H1 (cell line): Measurements from ENCODE around the gene PLEKHA1. TPM values are rescaled to one million over a fixed set of nuclear protein-coding genes. Genes with fewer than 3 reads are reported as not detected.

Experiments
- CTCF ChIA-PET: fragments of 300-600 bp; sonication (Branson Sonifier 250); formaldehyde crosslinking; loops from one replicate; lab custom pipeline; 2021; ENCODE audit not compliant: partially characterized antibody; lab: Charles Lee
- POLR2A ChIA-PET: fragments of 300-600 bp; sonication (Branson Sonifier 250); formaldehyde crosslinking; loops from one replicate; lab custom pipeline; 2021; ENCODE audit warnings: inconsistent platforms; ENCODE audit not compliant: partially characterized antibody; lab: Charles Lee
- DNase-seq, 2 experiments: peaks; one replicate each; pipeline versions ENCODE4 v3.0.0 to v3.0.0-alpha.2; 2010 to 2022; ENCODE audit warnings: low spot score in 2 of 2, low read depth in 1 of 2, mixed read lengths in 1 of 2
- FAIRE-seq: peaks from 2 replicates; lab custom pipeline; 2011; peaks lifted over from hg19 to GRCh38; lab: Jason Lieb, UNC
- H2AFZ ChIP-seq: 2 replicates; pipeline ENCODE4 v1.8.1; 2012; ENCODE audit warnings: low read length, inconsistent platforms
- H2AK5ac ChIP-seq: 2 replicates; pipeline ENCODE4 v1.6.1; 2013; ENCODE audit warnings: low read depth, low read length
- H2BK120ac ChIP-seq: replicated peaks from 2 replicates; pipeline ENCODE3; 2013; ENCODE audit warnings: low read depth, low read length, inconsistent platforms
- H2BK12ac ChIP-seq: 2 replicates; pipeline ENCODE4 v1.6.1; 2013; ENCODE audit warnings: low read depth, low read length
- H2BK15ac ChIP-seq: 2 replicates; pipeline ENCODE4 v1.6.1; 2013; ENCODE audit warnings: low read length
- H2BK20ac ChIP-seq: 2 replicates; pipeline ENCODE4 v1.6.1; 2013; ENCODE audit warnings: low read length
- H2BK5ac ChIP-seq: 2 replicates; pipeline ENCODE4 v1.6.1; 2013; ENCODE audit warnings: low read depth, low read length
- H3K14ac ChIP-seq: 2 replicates; pipeline ENCODE4 v1.6.1; 2013; ENCODE audit warnings: inconsistent platforms; ENCODE audit not compliant: insufficient read length
- H3K18ac ChIP-seq: 2 replicates; pipeline ENCODE4 v1.6.1; 2013; ENCODE audit warnings: low read length; ENCODE audit errors: extremely low read depth
- H3K23ac ChIP-seq: 2 replicates; pipeline ENCODE4 v1.6.1; 2013; ENCODE audit warnings: inconsistent platforms; ENCODE audit not compliant: insufficient read length
- H3K23me2 ChIP-seq: 2 replicates; pipeline ENCODE4 v1.6.1; 2013; ENCODE audit warnings: low read depth, low read length
- H3K27ac ChIP-seq: 2 replicates; pipeline ENCODE4 v1.6.1; 2011; ENCODE audit warnings: low read depth, low read length, inconsistent platforms
- H3K27me3 ChIP-seq, 4 experiments: replicated peaks in 1 of 4; 1 replicate in 1 of 4; 2 replicates in 3 of 4; pipeline versions ENCODE4 v1.6.1 to v1.8.1; 2011 to 2013; ENCODE audit warnings: low read length in 3 of 4, mild to moderate bottlenecking in 3 of 4, inconsistent platforms in 2 of 4, mixed read lengths in 2 of 4, moderate library complexity in 1 of 4; ENCODE audit not compliant: control insufficient read depth in 3 of 4, insufficient read depth in 3 of 4; ENCODE audit errors: extremely low read depth in 1 of 4
- H3K36me3 ChIP-seq, 4 experiments: 2 replicates each; pipeline versions ENCODE4 v1.6.1 to v1.8.1; 2011 to 2013; ENCODE audit warnings: mild to moderate bottlenecking in 4 of 4, low read length in 3 of 4, moderate library complexity in 2 of 4, control low read depth in 1 of 4, inconsistent platforms in 1 of 4; ENCODE audit not compliant: insufficient read depth in 4 of 4, control insufficient read depth in 2 of 4
- H3K4ac ChIP-seq: replicated peaks from 2 replicates; pipeline ENCODE3; 2013; ENCODE audit warnings: low read length, low read depth, mixed read lengths, inconsistent platforms; ENCODE audit not compliant: insufficient read length
- H3K4me1 ChIP-seq, 4 experiments: replicated peaks in 1 of 4; 1 replicate in 1 of 4; 2 replicates in 3 of 4; pipeline versions ENCODE4 v1.6.1 to v1.8.1; 2011 to 2013; ENCODE audit warnings: low read length in 3 of 4, inconsistent platforms in 2 of 4, mixed read lengths in 1 of 4; ENCODE audit not compliant: insufficient read depth in 4 of 4, control insufficient read depth in 3 of 4
- H3K4me2 ChIP-seq, 2 experiments: 2 replicates each; pipeline versions ENCODE4 v1.6.1 to v1.8.1; 2011 to 2013; ENCODE audit warnings: low read depth in 2 of 2, low read length in 2 of 2, control low read depth in 1 of 2, inconsistent platforms in 1 of 2, mild to moderate bottlenecking in 1 of 2; ENCODE audit not compliant: insufficient read depth in 1 of 2
- H3K4me3 ChIP-seq, 4 experiments: fragments of 200-600, 300-600 bp in 1 of 4; sonication (generic), shearing (Covaris generic), sonication (Bioruptor Twin) in 1 of 4; 2 replicates each; pipeline versions ENCODE4 v1.5.1 to v1.8.1; 2011 to 2016; ENCODE audit warnings: low read length in 4 of 4, low read depth in 3 of 4, control low read depth in 2 of 4, inconsistent platforms in 2 of 4, mild to moderate bottlenecking in 2 of 4, mixed read lengths in 1 of 4, moderate library complexity in 1 of 4; ENCODE audit not compliant: insufficient read depth in 2 of 4; ENCODE audit errors: extremely low read depth in 1 of 4
- H3K56ac ChIP-seq: replicated peaks from 2 replicates; pipeline ENCODE3; 2013; ENCODE audit warnings: low read depth, mild to moderate bottlenecking, mixed read lengths, low read length, inconsistent platforms; ENCODE audit not compliant: insufficient read length
- H3K79me1 ChIP-seq: 2 replicates; pipeline ENCODE4 v1.6.1; 2013; ENCODE audit warnings: low read depth, low read length, control low read depth
- H3K79me2 ChIP-seq, 2 experiments: 2 replicates each; pipeline versions ENCODE4 v1.6.1 to v1.8.1; 2012 to 2013; ENCODE audit warnings: low read length in 2 of 2, mild to moderate bottlenecking in 2 of 2, inconsistent platforms in 1 of 2; ENCODE audit not compliant: insufficient read depth in 2 of 2, control insufficient read depth in 1 of 2
- H3K9ac ChIP-seq, 4 experiments: replicated peaks in 1 of 4; 1 replicate in 1 of 4; 2 replicates in 3 of 4; pipeline versions ENCODE4 v1.6.1 to v1.8.1; 2011 to 2013; ENCODE audit warnings: low read depth in 3 of 4, low read length in 3 of 4, control low read depth in 2 of 4, mild to moderate bottlenecking in 2 of 4, moderate library complexity in 2 of 4, inconsistent platforms in 1 of 4; ENCODE audit errors: extremely low read depth in 1 of 4
- H3K9me3 ChIP-seq, 2 experiments: 2 replicates each; pipeline versions ENCODE4 v1.6.1 to v1.8.1; 2012 to 2013; ENCODE audit warnings: mild to moderate bottlenecking in 2 of 2, moderate library complexity in 2 of 2, control low read depth in 1 of 2, inconsistent platforms in 1 of 2, low read depth in 1 of 2, low read length in 1 of 2, mixed read lengths in 1 of 2; ENCODE audit not compliant: insufficient read depth in 2 of 2
- H4K20me1 ChIP-seq, 2 experiments: replicated peaks in 1 of 2; 2 replicates each; pipeline versions ENCODE3 to v1.8.1; 2011 to 2013; ENCODE audit warnings: inconsistent platforms in 2 of 2, low read length in 2 of 2, mild to moderate bottlenecking in 1 of 2; ENCODE audit not compliant: insufficient read depth in 2 of 2, control insufficient read depth in 1 of 2
- H4K5ac ChIP-seq: 2 replicates; pipeline ENCODE4 v1.6.1; 2013; ENCODE audit warnings: low read length, low read depth, mixed read lengths, inconsistent platforms; ENCODE audit not compliant: insufficient read length
- H4K8ac ChIP-seq: 2 replicates; pipeline ENCODE4 v1.8.0; 2013; ENCODE audit warnings: mild to moderate bottlenecking, moderate library complexity, low read length, inconsistent platforms; ENCODE audit not compliant: insufficient read depth; ENCODE audit errors: extremely low read depth
- H4K91ac ChIP-seq: replicated peaks from 2 replicates; pipeline ENCODE3; 2013; ENCODE audit warnings: low read length, mixed read lengths, inconsistent platforms; ENCODE audit not compliant: insufficient read length
- BRCA1 ChIP-seq: IDR thresholded peaks from 2 replicates; pipeline ENCODE4 v1.6.1; 2012; ENCODE audit warnings: low read depth, low read length, improper control_type of control experiment
- EGR1 ChIP-seq: IDR thresholded peaks from 2 replicates; pipeline ENCODE4 v1.6.1; 2011; ENCODE audit warnings: low read depth, low read length, borderline replicate concordance
- EZH2 ChIP-seq: fragments of 200-600 bp; sonication (generic); IDR thresholded peaks from 2 replicates; pipeline ENCODE4 v1.7.1; 2012; ENCODE audit warnings: low read depth, mild to moderate bottlenecking, moderate library complexity, low read length, inconsistent platforms; ENCODE audit not compliant: severe bottlenecking
- POLR2AphosphoS5 ChIP-seq: IDR thresholded peaks from 2 replicates; pipeline ENCODE4 v1.6.1; 2011; ENCODE audit warnings: low read depth, low read length
- RXRA ChIP-seq: IDR thresholded peaks from 2 replicates; pipeline ENCODE4 v1.6.1; 2011; ENCODE audit warnings: low read depth, mild to moderate bottlenecking, low read length, moderate library complexity; ENCODE audit not compliant: insufficient read depth
- SIX5 ChIP-seq: IDR thresholded peaks from 2 replicates; pipeline ENCODE4 v1.6.1; 2011; ENCODE audit warnings: mild to moderate bottlenecking, low read depth, low read length
- TAF1 ChIP-seq: IDR thresholded peaks from 2 replicates; pipeline ENCODE4 v1.6.1; 2011; ENCODE audit warnings: mild to moderate bottlenecking, low read depth, low read length
- WGBS, 2 experiments: shearing (Covaris generic) in 1 of 2; methylation state at CpG; one replicate each; pipeline versions ENCODE4 v1.1.6 to v1.1.7; 2013 to 2015; ENCODE audit warnings: low lambda C conversion rate in 2 of 2, mixed read lengths in 2 of 2, inconsistent platforms in 1 of 2, low coverage in 1 of 2, missing lambda C conversion rate in 1 of 2; ENCODE audit not compliant: insufficient replicate concordance in 2 of 2, insufficient coverage in 1 of 2, insufficient read length in 1 of 2; ENCODE audit errors: extremely low coverage in 1 of 2, missing lambda C conversion rate in 1 of 2; 5-methylcytosine and 5-hydroxymethylcytosine counted together
- polyA plus RNA-seq, 7 experiments: library from polyadenylated mRNA; depleted of rRNA in 3 of 7; stranded (reverse) in 5 of 7; unstranded in 2 of 7; fragments of >200 nt in 5 of 7; fragments of 200-250 nt in 2 of 7; gene quantifications; 1 replicate in 5 of 7; 2 replicates in 1 of 7; 4 replicates in 1 of 7; pipeline versions ENCODE4 v1.2.1 to v1.2.3, GENCODE V29; 2011 to 2013; ENCODE audit warnings: missing spikeins in 2 of 7, mixed read lengths in 2 of 7
- total RNA-seq: library from RNA; stranded (reverse); fragmentation: NEBNext Ultra II Directional; extraction: Animal tissue kit (Norgen Biotek cat#: 25700); gene quantifications from 2 replicates; pipeline ENCODE4 v1.2.1, GENCODE V29; 2021
- TF ChIP-seq, protein P1 (sequence below): IDR thresholded peaks from 2 replicates; pipeline ENCODE4 v1.6.1; 2012; ENCODE audit warnings: low read length, inconsistent platforms

Gene PLEKHA1
- total and polyA plus RNA-seq, 2 of the 8 experiments (the other 6 are each of a cell fraction or from before 2014, with no cell fraction given): 15.6 to 39.7 TPM

DNA sequence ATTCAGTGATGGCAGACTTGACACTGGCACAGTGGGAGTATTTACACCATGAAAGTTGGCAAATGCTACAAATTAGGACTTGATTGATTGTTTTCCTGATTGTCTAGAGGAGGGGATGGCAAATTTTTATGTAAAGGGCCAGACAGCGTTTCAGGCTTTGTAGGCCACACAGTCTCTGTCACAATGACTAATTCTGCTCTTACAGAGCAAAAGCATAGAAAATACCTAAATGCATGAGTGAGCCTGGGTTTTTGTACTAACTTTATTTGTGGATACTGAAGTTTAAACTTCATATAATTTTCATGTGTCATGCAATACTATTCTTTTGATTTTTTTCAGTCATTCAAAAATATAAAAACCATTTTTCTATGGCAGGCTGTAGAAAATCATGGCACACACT, 71.0 kb downstream of the PLEKHA1 start:
- Histone ChIP-seq H3K27ac (no peak overlapping the region), H3K4me1 (no peaks in the 10 kb centered on the region), H3K4ac (no peak overlapping the region), H3K4me2 (no peak overlapping the region), H2BK15ac (no peak overlapping the region), H3K23ac (no peak overlapping the region), H3K14ac (no peak overlapping the region), H4K20me1 (no peaks in the 10 kb centered on the region), H3K36me3 (no peaks in the 10 kb centered on the region), H3K18ac (no peak overlapping the region), H2AK5ac (no peak overlapping the region), H3K23me2 (no peaks in the 10 kb centered on the region), H2BK5ac (no peak overlapping the region), H2BK20ac (no peak overlapping the region), H2AFZ (no peak overlapping the region), H3K9me3 (peaks cover 3 to 8% of the 10 kb centered on the region in 2 experiments; a peak in 3 of 4 replicates), H3K79me2 (no peaks in the 10 kb centered on the region), H2BK120ac (no peak overlapping the region), H3K27me3 (no peaks in the 10 kb centered on the region), H4K8ac (no peak overlapping the region), H3K4me3 (no peak overlapping the region), H3K9ac (no peak overlapping the region), H4K91ac (no peak overlapping the region), H3K79me1 (no peaks in the 10 kb centered on the region), H3K56ac (no peak overlapping the region), H4K5ac (no peak overlapping the region), H2BK12ac (no peak overlapping the region)
- WGBS, 2 experiments: 91% methylated on average over 1 of the region's 1 CpG; no CpG with 5 or more reads in 1 of the 2 experiments
- FAIRE-seq (no peak), DNase-seq (no peak)
- TF ChIP-seq SIX5 (no peak), TAF1 (no peak), RXRA (no peak), POLR2AphosphoS5 (no peak), EGR1 (no peak), BRCA1 (no peak), EZH2 (no peak)
- TF ChIP-seq, protein P1, sequence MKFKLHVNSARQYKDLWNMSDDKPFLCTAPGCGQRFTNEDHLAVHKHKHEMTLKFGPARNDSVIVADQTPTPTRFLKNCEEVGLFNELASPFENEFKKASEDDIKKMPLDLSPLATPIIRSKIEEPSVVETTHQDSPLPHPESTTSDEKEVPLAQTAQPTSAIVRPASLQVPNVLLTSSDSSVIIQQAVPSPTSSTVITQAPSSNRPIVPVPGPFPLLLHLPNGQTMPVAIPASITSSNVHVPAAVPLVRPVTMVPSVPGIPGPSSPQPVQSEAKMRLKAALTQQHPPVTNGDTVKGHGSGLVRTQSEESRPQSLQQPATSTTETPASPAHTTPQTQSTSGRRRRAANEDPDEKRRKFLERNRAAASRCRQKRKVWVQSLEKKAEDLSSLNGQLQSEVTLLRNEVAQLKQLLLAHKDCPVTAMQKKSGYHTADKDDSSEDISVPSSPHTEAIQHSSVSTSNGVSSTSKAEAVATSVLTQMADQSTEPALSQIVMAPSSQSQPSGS: no peak
- ChIA-PET POLR2A (no interaction called here), CTCF (interaction anchor here (1.2 kb wide), 1 partner anchor 120 kb away, joined by 4 read pairs; no protein-coding TSS in a partner anchor)
